NB4 (cell line): Measurements from ENCODE around the gene DSG3.

Experiments used
- CTCF ChIP-seq: IDR thresholded peaks from one replicate; pipeline ENCODE4 v1.5.1; 2012; ENCODE audit warnings: low read depth, low read length
- MYC ChIP-seq: IDR thresholded peaks from 2 replicates; pipeline ENCODE4 v1.6.1; 2011; ENCODE audit warnings: low read depth, low read length
- POLR2A ChIP-seq: IDR thresholded peaks from 2 replicates; pipeline ENCODE4 v1.6.1; 2011; ENCODE audit warnings: mild to moderate bottlenecking; ENCODE audit not compliant: insufficient read length; ENCODE audit errors: extremely low read depth

- TF ChIP-seq POLR2A, result no peak
- TF ChIP-seq CTCF, result no peak
- no peak for TF ChIP-seq MYC
Observed at GRCh38 chr18:31512203-31512764, 64.7 kb downstream of the DSG3 start.
